OCI-LY1 (cell line): ENCODE results near the gene SORT1.

ENCODE experiments used
- CTCF ChIP-seq: fragments of 200-600 bp; sonication (generic), shearing (Covaris generic); IDR thresholded peaks from 2 replicates; pipeline ENCODE4 v1.5.1; 2017; ENCODE audit warnings: mild to moderate bottlenecking, antibody characterized with exemption, low read length, moderate library complexity, mixed read lengths
- EZH2 ChIP-seq: fragments of 200-600 bp; sonication (generic), shearing (Covaris generic); IDR thresholded peaks from 2 replicates; pipeline ENCODE4 v1.8.0; 2017; ENCODE audit warnings: borderline replicate concordance, mixed run types, mild to moderate bottlenecking, antibody characterized with exemption, low read length, moderate library complexity, mixed read lengths

- TF ChIP-seq CTCF: no peak
- no peak for TF ChIP-seq EZH2
Observed at GRCh38 chr1:109281680-109282496, 115.8 kb downstream of the SORT1 start.
